Measurements from ENCODE around the gene TPRG1L.

DNA sequence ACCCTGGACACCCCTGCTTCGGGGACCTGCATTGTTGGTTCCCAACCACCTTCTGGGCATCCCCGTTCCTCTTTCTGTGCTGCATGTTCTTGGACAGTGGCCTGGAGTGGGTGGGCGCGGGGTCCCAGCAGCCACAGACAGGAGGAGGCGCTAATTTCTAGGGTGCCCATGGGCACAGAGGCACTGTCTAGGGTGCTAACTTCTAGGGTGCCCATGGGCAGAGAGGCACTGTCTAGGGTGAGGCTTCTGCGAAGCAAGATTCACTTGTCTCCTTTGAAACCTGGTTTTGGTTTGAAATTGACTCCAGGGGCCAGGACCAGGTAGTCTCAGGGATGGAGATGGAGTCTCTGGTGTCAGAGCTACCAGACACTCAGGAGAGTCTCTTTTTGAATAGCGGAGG, 12.7 kb upstream of the TPRG1L start:
- no peak for TF ChIP-seq POLR2AphosphoS5 (IDR thresholded peaks at IDR 0.05)
- TF ChIP-seq, protein P1, sequence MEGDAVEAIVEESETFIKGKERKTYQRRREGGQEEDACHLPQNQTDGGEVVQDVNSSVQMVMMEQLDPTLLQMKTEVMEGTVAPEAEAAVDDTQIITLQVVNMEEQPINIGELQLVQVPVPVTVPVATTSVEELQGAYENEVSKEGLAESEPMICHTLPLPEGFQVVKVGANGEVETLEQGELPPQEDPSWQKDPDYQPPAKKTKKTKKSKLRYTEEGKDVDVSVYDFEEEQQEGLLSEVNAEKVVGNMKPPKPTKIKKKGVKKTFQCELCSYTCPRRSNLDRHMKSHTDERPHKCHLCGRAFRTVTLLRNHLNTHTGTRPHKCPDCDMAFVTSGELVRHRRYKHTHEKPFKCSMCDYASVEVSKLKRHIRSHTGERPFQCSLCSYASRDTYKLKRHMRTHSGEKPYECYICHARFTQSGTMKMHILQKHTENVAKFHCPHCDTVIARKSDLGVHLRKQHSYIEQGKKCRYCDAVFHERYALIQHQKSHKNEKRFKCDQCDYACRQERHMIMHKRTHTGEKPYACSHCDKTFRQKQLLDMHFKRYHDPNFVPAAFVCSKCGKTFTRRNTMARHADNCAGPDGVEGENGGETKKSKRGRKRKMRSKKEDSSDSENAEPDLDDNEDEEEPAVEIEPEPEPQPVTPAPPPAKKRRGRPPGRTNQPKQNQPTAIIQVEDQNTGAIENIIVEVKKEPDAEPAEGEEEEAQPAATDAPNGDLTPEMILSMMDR (IDR thresholded peaks at IDR 0.05) = no peak
- TF ChIP-seq POLR2A (IDR thresholded peaks at IDR 0.05) = no peak

Measured in upper lobe of left lung (tissue), 4 donors.